8988T (cell line): Measurements from ENCODE around the gene IFT52.
"Not testable (repeated sequence)": the region's sequence is repeated elsewhere in the genome, so short reads cannot be mapped to it uniquely, and the experiment has no call there.

Experiments used
- DNase-seq: peaks from one replicate; pipeline ENCODE4 v3.0.0; 2011

IFT52 gene

GRCh38 chr20:43569282-43569681 is 21.5 kb upstream of the IFT52 start:
- DNase-seq: no peak

GRCh38 chr20:43570496-43570895 is 20.2 kb upstream of the IFT52 start:
- DNase-seq: no peak

- no peak for DNase-seq
Observed at GRCh38 chr20:43571310-43571709, 19.4 kb upstream of the IFT52 start.

GRCh38 chr20:43571771-43572170 is 19.0 kb upstream of the IFT52 start:
- no peak for DNase-seq

GRCh38 chr20:43572891-43573290 is 17.8 kb upstream of the IFT52 start:
- no peak for DNase-seq

GRCh38 chr20:43576108-43576507 is 14.6 kb upstream of the IFT52 start:
- DNase-seq: no peak

- DNase-seq: no peak
Observed at GRCh38 chr20:43579861-43580793, 10.6 kb upstream of the IFT52 start.

GRCh38 chr20:43583133-43583864 is 7.4 kb upstream of the IFT52 start:
- DNase-seq: no peak

GRCh38 chr20:43583982-43584432 is 6.7 kb upstream of the IFT52 start:
- DNase-seq: no peak

GRCh38 chr20:43584448-43585136 is 6.1 kb upstream of the IFT52 start:
- DNase-seq: no peak

GRCh38 chr20:43586641-43587040 is 4.1 kb upstream of the IFT52 start:
- no peak for DNase-seq

- not testable (repeated sequence) for DNase-seq
Observed at GRCh38 chr20:43588526-43588925, 2.2 kb upstream of the IFT52 start.

- DNase-seq: no peak
Observed at GRCh38 chr20:43590036-43590391, 723 bp upstream of the IFT52 start.

- not testable (repeated sequence) for DNase-seq
Observed at GRCh38 chr20:43601960-43602359, 11.2 kb downstream of the IFT52 start.

- no peak for DNase-seq
Observed at GRCh38 chr20:43603124-43603523, 12.4 kb downstream of the IFT52 start.

GRCh38 chr20:43605715-43606114 is 15.0 kb downstream of the IFT52 start:
- no peak for DNase-seq

- DNase-seq: not testable (repeated sequence)
Observed at GRCh38 chr20:43607278-43607677, 16.5 kb downstream of the IFT52 start.

GRCh38 chr20:43631598-43631997 is 40.9 kb downstream of the IFT52 start:
- no peak for DNase-seq

GRCh38 chr20:43636429-43636828 is 45.7 kb downstream of the IFT52 start:
- DNase-seq: no peak

- DNase-seq: no peak
Observed at GRCh38 chr20:43642548-43642947, 51.8 kb downstream of the IFT52 start.

GRCh38 chr20:43650997-43651525 is 60.3 kb downstream of the IFT52 start:
- no peak for DNase-seq

GRCh38 chr20:43651650-43652184 is 61.0 kb downstream of the IFT52 start:
- not testable (repeated sequence) for DNase-seq

GRCh38 chr20:43653966-43654365 is 63.2 kb downstream of the IFT52 start:
- no peak for DNase-seq
